GM19099 (cell line): ENCODE measurements around the gene DNAH6.

Experiments used
- POLR2A ChIP-seq: IDR thresholded peaks from 3 replicates; pipeline ENCODE4 v1.6.1; 2011; ENCODE audit warnings: low read depth; ENCODE audit not compliant: insufficient read length; ENCODE audit errors: extremely low read depth

Gene DNAH6

DNA sequence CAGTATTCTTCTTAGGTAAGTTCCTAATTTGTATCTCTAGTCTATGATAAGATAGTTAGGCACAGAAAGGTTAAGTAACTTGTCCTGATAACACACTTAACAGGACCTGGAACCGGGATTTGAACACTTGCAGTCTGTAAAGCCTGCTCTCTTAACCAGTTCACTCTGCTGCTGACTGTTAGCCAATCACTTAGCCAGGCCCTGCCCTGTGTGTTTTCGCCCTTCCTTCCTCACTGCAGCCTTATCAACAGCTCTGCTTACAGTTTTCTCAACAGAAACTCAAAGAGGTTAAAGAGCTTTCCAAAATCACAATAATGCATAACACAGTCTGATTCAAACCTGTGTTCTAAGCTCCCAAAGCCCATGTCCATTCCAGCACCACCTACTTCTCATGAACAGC, 212.9 kb downstream of the DNAH6 start:
- TF ChIP-seq POLR2A = no peak

GRCh38 chr2:84731185-84731584, 214.9 kb downstream of the DNAH6 start:
- no peak for TF ChIP-seq POLR2A

GRCh38 chr2:84732897-84733778, 216.8 kb downstream of the DNAH6 start:
- TF ChIP-seq POLR2A = no peak

DNA sequence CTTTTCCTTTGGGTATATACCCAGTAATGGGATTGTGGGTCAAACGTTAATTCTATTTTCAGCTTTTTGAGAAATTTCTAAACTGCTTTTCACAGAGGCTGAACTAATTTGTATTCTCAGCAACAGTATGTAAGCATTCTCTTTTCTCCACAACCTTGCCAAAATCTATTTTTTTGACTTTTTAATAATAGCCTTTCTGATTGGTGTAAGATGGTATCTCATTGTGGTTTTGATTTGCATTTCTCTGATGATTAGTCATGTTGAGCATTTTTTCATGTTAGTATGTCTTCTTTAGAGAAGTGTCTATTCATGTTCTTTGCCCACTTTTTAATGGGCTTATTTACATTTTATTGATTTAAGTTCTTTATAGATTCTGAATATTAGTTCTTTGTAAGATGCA, 219.1 kb downstream of the DNAH6 start:
- TF ChIP-seq POLR2A = no peak

- no peak for TF ChIP-seq POLR2A
Measured at GRCh38 chr2:84741182-84741822, 225.0 kb downstream of the DNAH6 start.

DNA sequence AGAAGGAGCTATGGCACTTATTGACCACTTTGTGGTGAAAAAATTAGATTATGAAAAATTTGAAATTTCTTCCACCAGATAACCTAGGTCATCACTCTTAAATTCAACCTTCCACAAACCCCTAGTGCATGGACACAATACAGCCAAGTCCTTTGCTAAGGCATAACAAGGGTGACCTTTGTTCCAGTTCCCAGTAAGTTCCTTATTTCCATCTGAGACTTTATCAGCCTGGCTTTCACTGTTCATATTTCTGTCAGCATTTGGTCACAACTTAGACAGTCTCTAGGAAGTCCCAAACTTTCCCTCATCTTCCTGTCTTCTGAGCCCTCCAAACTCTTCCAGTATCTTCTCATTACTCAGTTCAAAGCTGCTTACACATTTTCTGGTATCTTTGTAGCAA, 232.0 kb downstream of the DNAH6 start:
- TF ChIP-seq POLR2A = no peak

- no peak for TF ChIP-seq POLR2A
Measured at GRCh38 chr2:84749442-84749841, 233.1 kb downstream of the DNAH6 start.

DNA sequence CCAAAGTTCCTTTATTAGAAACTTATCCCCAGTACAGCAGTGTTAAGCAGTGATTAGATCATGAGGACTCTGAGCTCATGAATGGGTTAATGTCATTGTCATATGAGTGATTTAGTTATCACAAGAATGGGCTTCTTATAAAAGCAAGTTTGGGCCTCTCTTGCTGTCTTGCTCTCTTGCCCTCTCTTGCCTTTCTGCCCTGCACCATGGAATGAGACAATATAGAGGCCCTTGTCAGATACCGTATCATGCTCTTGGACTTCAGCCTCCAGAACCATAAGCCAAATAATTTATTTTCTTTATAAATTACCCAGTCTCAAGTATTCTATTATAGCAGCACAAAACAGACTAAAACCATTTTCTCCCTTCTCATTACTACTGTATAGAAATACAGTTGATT, 238.8 kb downstream of the DNAH6 start:
- no peak for TF ChIP-seq POLR2A

DNA sequence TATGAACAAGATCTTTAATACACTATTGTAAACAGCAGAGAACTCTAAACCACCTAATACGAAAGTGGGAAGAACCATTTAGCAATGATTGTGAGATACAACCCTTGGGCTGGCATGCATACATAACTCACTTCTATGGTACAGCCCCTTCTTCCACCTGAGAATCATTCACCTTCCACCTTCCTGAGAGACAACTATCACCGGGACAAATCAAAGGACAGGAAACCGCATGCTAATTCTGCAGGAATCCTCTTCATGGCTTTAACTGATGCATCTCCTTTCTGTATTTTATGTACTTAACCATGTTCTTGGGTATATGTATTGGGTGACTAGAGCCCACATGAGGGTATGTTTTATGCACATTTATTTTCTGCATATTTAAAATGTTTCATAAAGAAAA, 241.3 kb downstream of the DNAH6 start:
- TF ChIP-seq POLR2A = no peak

GRCh38 chr2:84766791-84767190, 250.5 kb downstream of the DNAH6 start:
- no peak for TF ChIP-seq POLR2A

GRCh38 chr2:84768840-84769239, 252.5 kb downstream of the DNAH6 start:
- no peak for TF ChIP-seq POLR2A

GRCh38 chr2:84770280-84770679, 254.0 kb downstream of the DNAH6 start:
- TF ChIP-seq POLR2A = no peak

GRCh38 chr2:84771251-84771650, 255.0 kb downstream of the DNAH6 start:
- TF ChIP-seq POLR2A = no peak

DNA sequence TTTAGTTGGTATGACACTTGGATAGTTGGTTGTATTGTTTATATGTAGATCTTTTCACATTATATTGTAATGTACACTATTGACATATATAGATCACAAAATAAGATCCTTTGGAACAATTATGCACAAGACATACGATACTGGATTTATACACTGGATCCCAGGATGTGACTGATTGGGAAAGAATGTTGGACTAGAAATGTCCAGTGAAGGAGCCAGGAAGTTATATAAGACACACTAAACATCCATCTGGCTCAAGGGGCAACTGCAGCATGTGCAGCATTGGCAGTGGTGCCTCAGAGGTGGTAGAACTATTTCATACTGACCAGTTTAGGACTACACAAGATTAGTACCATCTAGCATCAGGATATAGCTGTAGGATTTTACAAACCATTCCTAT, 259.7 kb downstream of the DNAH6 start:
- TF ChIP-seq POLR2A = no peak

DNA sequence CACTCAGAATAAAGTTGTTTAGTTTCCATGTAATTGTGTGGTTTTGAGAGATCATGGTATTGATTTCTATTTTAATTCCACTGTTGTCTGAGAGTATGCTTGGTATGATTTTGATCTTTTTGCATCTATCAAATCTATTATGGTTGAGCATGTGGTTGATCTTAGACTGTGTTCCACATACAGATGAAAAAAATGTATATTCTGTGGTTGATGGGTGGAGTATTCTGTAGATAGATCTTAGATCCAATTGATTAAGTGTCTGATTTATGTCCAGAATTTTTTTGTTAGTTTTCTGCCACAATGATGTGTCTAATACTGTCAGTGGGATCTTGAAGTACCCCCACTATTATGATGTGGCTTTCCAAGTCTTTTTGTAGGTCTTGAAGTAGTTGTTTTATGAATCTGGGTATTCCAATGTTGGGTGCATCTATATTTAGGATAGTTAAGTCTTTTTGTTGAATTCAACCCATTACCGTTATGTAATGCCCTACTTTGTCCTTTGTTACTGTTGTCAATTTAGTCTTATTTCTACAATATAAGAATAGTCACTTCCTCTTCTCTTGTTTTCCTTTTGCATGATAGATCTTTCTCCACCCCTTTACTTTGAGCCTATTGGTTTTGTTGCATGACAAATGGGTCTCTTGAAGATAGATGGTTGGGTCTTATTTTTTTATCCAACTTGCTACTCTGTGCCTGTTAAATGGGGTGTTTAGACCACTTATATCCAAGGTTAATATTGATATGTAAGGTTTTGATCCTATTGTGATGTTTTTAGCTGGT, 262.8 kb downstream of the DNAH6 start:
- no peak for TF ChIP-seq POLR2A

GRCh38 chr2:84779781-84780180, 263.5 kb downstream of the DNAH6 start:
- TF ChIP-seq POLR2A = no peak

- TF ChIP-seq POLR2A = no peak
Measured at GRCh38 chr2:84781942-84782716, 265.8 kb downstream of the DNAH6 start.
